HG02798 (cell line): ENCODE results near the gene CFAP99.
"Not testable (repeated sequence)": the region's sequence is repeated elsewhere in the genome, so short reads cannot be mapped to it uniquely, and the experiment has no call there.

Experiments
- ATAC-seq: cut with Tn5 transposase; IDR thresholded peaks from one replicate; pipeline ENCODE4 v1.9.1; 2021; ENCODE audit warnings: mild to moderate bottlenecking; ENCODE audit not compliant: unreplicated experiment, poor library complexity

The CFAP99 gene

GRCh38 chr4:2418650-2419571, at the start of gene CFAP99:
Gene CFAP99, plus strand, starts transcription at chr4:2418955.
- ATAC-seq: peak; percentile 95

GRCh38 chr4:2370597-2371320, 48.0 kb upstream of the CFAP99 start:
- no peak for ATAC-seq

GRCh38 chr4:2371765-2372487, 46.8 kb upstream of the CFAP99 start:
- no peak for ATAC-seq

GRCh38 chr4:2372488-2373030, 46.2 kb upstream of the CFAP99 start:
- ATAC-seq: no peak

- ATAC-seq: no peak
Observed at GRCh38 chr4:2373532-2373931, 45.2 kb upstream of the CFAP99 start.

GRCh38 chr4:2375427-2375826, 43.3 kb upstream of the CFAP99 start:
- no peak for ATAC-seq

- no peak for ATAC-seq
Observed at GRCh38 chr4:2377241-2377640, 41.5 kb upstream of the CFAP99 start.

GRCh38 chr4:2378401-2378800, 40.4 kb upstream of the CFAP99 start:
- no peak for ATAC-seq

- ATAC-seq: no peak
Observed at GRCh38 chr4:2378898-2379297, 39.9 kb upstream of the CFAP99 start.

GRCh38 chr4:2380589-2380988, 38.2 kb upstream of the CFAP99 start:
- ATAC-seq: not testable (repeated sequence)

- ATAC-seq: not testable (repeated sequence)
Observed at GRCh38 chr4:2382769-2383202, 36.0 kb upstream of the CFAP99 start.

- not testable (repeated sequence) for ATAC-seq
Observed at GRCh38 chr4:2383220-2383631, 35.5 kb upstream of the CFAP99 start.

GRCh38 chr4:2383760-2384159, 35.0 kb upstream of the CFAP99 start:
- ATAC-seq: no peak

- ATAC-seq: no peak
Observed at GRCh38 chr4:2384245-2384644, 34.5 kb upstream of the CFAP99 start.

GRCh38 chr4:2385516-2385915, 33.2 kb upstream of the CFAP99 start:
- no peak for ATAC-seq

GRCh38 chr4:2386717-2387116, 32.0 kb upstream of the CFAP99 start:
- ATAC-seq: no peak

- no peak for ATAC-seq
Observed at GRCh38 chr4:2387218-2387617, 31.5 kb upstream of the CFAP99 start.

GRCh38 chr4:2387829-2388228, 30.9 kb upstream of the CFAP99 start:
- ATAC-seq: no peak

GRCh38 chr4:2388429-2389182, 30.1 kb upstream of the CFAP99 start:
- no peak for ATAC-seq

GRCh38 chr4:2389691-2390090, 29.1 kb upstream of the CFAP99 start:
- ATAC-seq: no peak
